A549 treated with Hydrocortisone at 1 μM for 4 hours (cell line): ENCODE results near the gene FAM98A. TPM values are rescaled to one million over a fixed set of nuclear protein-coding genes. Genes with fewer than 3 reads are reported as not detected.

Source experiments
- total RNA-seq: library from RNA; stranded (reverse); fragments of 200-300 nt; extraction: Qiagen RNA extraction; gene quantifications from 5 replicates; pipeline ENCODE4 v1.2.3, GENCODE V29; 2022

The FAM98A gene
- 63.9 to 161 TPM (median 66.6 TPM) in 5 replicates for total RNA-seq

GRCh38 chr2:33599175-33599942 lies at the start of gene FAM98A:
FAM98A (minus strand) TSS chr2:33599299; CDS start chr2:33599221, 78 bp downstream.

Other genes starting within 250 kb of the FAM98A start
- 0.66 to 1.1 TPM (median 1.0 TPM) in 5 replicates for gene RASGRP3, start 122.7 kb downstream of the FAM98A start, total RNA-seq